Neuron (in vitro differentiated cells): Measurements from ENCODE around the gene GAPVD1.
A peak's percentile ranks its signal among the peaks of the same experiment; 100 is the strongest.
"Not testable (repeated sequence)": the region's sequence is repeated elsewhere in the genome, so short reads cannot be mapped to it uniquely, and the experiment has no call there.

Experiments
- H2AFZ ChIP-seq: one replicate; pipeline ENCODE4 v1.6.1; 2013; ENCODE audit warnings: low read depth, mild to moderate bottlenecking, inconsistent platforms, low read length, moderate library complexity
- H3K27me3 ChIP-seq: one replicate; pipeline ENCODE4 v1.6.1; 2013; ENCODE audit warnings: low read length; ENCODE audit not compliant: insufficient read depth
- H3K36me3 ChIP-seq: one replicate; pipeline ENCODE4 v1.6.1; 2013; ENCODE audit warnings: low read length; ENCODE audit not compliant: insufficient read depth
- H3K4me1 ChIP-seq: one replicate; pipeline ENCODE4 v1.6.1; 2013; ENCODE audit warnings: low read length; ENCODE audit not compliant: insufficient read depth
- H3K4me3 ChIP-seq: 2 replicates; pipeline ENCODE4 v1.5.1; 2013; ENCODE audit warnings: mild to moderate bottlenecking, low read length, moderate library complexity
- H3K9me3 ChIP-seq: one replicate; pipeline ENCODE4 v1.6.1; 2013; ENCODE audit warnings: low read length

Gene GAPVD1

GRCh38 chr9:125262294-125262991, 817 bp downstream of the GAPVD1 start:
- Histone ChIP-seq H3K36me3 (peaks cover 14% of the 10 kb centered on the region), H3K4me1 (peaks cover 11% of the 10 kb centered on the region), H2AFZ (peak overlapping the region; percentile 85), H3K4me3 (peak overlapping the region; percentile 96), H3K27me3 (no peaks in the 10 kb centered on the region), H3K9me3 (no peaks in the 10 kb centered on the region)

GRCh38 chr9:125264068-125264467, 2.4 kb downstream of the GAPVD1 start:
- H3K27me3 ChIP-seq, H3K9me3 ChIP-seq, H2AFZ ChIP-seq, H3K4me3 ChIP-seq: not testable (repeated sequence)
- Histone ChIP-seq H3K36me3 (peaks cover 14% of the 10 kb centered on the region), H3K4me1 (peaks cover 11% of the 10 kb centered on the region)

- no peak overlapping the region for H3K4me3 ChIP-seq
- H3K27me3 ChIP-seq, result no peaks in the 10 kb centered on the region
- no peaks in the 10 kb centered on the region for H3K9me3 ChIP-seq
- H3K36me3 ChIP-seq, result peaks cover 14% of the 10 kb centered on the region
- no peaks in the 10 kb centered on the region for H3K4me1 ChIP-seq
- H2AFZ ChIP-seq, result no peak overlapping the region
Measured at GRCh38 chr9:125268394-125269013, 6.9 kb downstream of the GAPVD1 start.

GRCh38 chr9:125269014-125269397, 7.4 kb downstream of the GAPVD1 start:
- Histone ChIP-seq H3K9me3 (no peaks in the 10 kb centered on the region), H3K4me3 (no peak overlapping the region), H3K4me1 (no peaks in the 10 kb centered on the region), H3K36me3 (peaks cover 11% of the 10 kb centered on the region), H3K27me3 (no peaks in the 10 kb centered on the region), H2AFZ (no peak overlapping the region)

- Histone ChIP-seq H2AFZ (no peak overlapping the region), H3K9me3 (no peaks in the 10 kb centered on the region), H3K36me3 (peaks cover 4% of the 10 kb centered on the region), H3K4me3 (no peak overlapping the region), H3K27me3 (no peaks in the 10 kb centered on the region), H3K4me1 (no peaks in the 10 kb centered on the region)
Measured at GRCh38 chr9:125271081-125271480, 9.5 kb downstream of the GAPVD1 start.

- H3K4me1 ChIP-seq, result no peaks in the 10 kb centered on the region
- no peak overlapping the region for H2AFZ ChIP-seq
- no peak overlapping the region for H3K4me3 ChIP-seq
- peaks cover 2% of the 10 kb centered on the region for H3K36me3 ChIP-seq
- no peaks in the 10 kb centered on the region for H3K27me3 ChIP-seq
- H3K9me3 ChIP-seq, result no peaks in the 10 kb centered on the region
Measured at GRCh38 chr9:125272697-125273096, 11.1 kb downstream of the GAPVD1 start.

- no peaks in the 10 kb centered on the region for H3K4me1 ChIP-seq
- H3K9me3 ChIP-seq, result no peaks in the 10 kb centered on the region
- peaks cover 2% of the 10 kb centered on the region for H3K36me3 ChIP-seq
- H2AFZ ChIP-seq, result no peak overlapping the region
- H3K27me3 ChIP-seq, result no peaks in the 10 kb centered on the region
- no peak overlapping the region for H3K4me3 ChIP-seq
Measured at GRCh38 chr9:125276771-125277170, 15.1 kb downstream of the GAPVD1 start.

GRCh38 chr9:125277411-125277810, 15.8 kb downstream of the GAPVD1 start:
- no peaks in the 10 kb centered on the region for H3K9me3 ChIP-seq
- H3K4me1 ChIP-seq, result no peaks in the 10 kb centered on the region
- H3K27me3 ChIP-seq, result no peaks in the 10 kb centered on the region
- H3K4me3 ChIP-seq, result no peak overlapping the region
- peaks cover 2% of the 10 kb centered on the region for H3K36me3 ChIP-seq
- no peak overlapping the region for H2AFZ ChIP-seq

- no peaks in the 10 kb centered on the region for H3K4me1 ChIP-seq
- H3K4me3 ChIP-seq, result no peak overlapping the region
- H3K36me3 ChIP-seq, result peaks cover 2% of the 10 kb centered on the region
- no peaks in the 10 kb centered on the region for H3K9me3 ChIP-seq
- H3K27me3 ChIP-seq, result no peaks in the 10 kb centered on the region
- no peak overlapping the region for H2AFZ ChIP-seq
Measured at GRCh38 chr9:125280945-125281344, 19.3 kb downstream of the GAPVD1 start.

GRCh38 chr9:125284855-125285254, 23.2 kb downstream of the GAPVD1 start:
- Histone ChIP-seq H3K4me3 (no peak overlapping the region), H3K4me1 (no peaks in the 10 kb centered on the region), H3K27me3 (no peaks in the 10 kb centered on the region), H3K9me3 (no peaks in the 10 kb centered on the region), H3K36me3 (no peaks in the 10 kb centered on the region), H2AFZ (no peak overlapping the region)

GRCh38 chr9:125286935-125287433, 25.4 kb downstream of the GAPVD1 start:
- H3K36me3 ChIP-seq, H2AFZ ChIP-seq, H3K27me3 ChIP-seq, H3K4me1 ChIP-seq, H3K4me3 ChIP-seq, H3K9me3 ChIP-seq: not testable (repeated sequence)

GRCh38 chr9:125293134-125293533, 31.5 kb downstream of the GAPVD1 start:
- no peaks in the 10 kb centered on the region for H3K27me3 ChIP-seq
- no peaks in the 10 kb centered on the region for H3K36me3 ChIP-seq
- H3K9me3 ChIP-seq, result no peaks in the 10 kb centered on the region
- H3K4me1 ChIP-seq, result no peaks in the 10 kb centered on the region
- H3K4me3 ChIP-seq, result no peak overlapping the region
- H2AFZ ChIP-seq, result no peak overlapping the region

- H3K36me3 ChIP-seq, result peaks cover 3% of the 10 kb centered on the region
- H2AFZ ChIP-seq, result no peak overlapping the region
Measured at GRCh38 chr9:125295657-125296056, 34.0 kb downstream of the GAPVD1 start.

More at GRCh38 chr9:125295657-125296056, 34.0 kb downstream of the GAPVD1 start:
- no peaks in the 10 kb centered on the region for H3K4me1 ChIP-seq
- H3K9me3 ChIP-seq, result no peaks in the 10 kb centered on the region
- H3K4me3 ChIP-seq, result no peak overlapping the region
- H3K27me3 ChIP-seq, result no peaks in the 10 kb centered on the region
